Mesenchymal stem cell (in vitro differentiated cells and primary cell): ENCODE results near the gene YIPF2.
"Not testable (repeated sequence)": the region's sequence is repeated elsewhere in the genome, so short reads cannot be mapped to it uniquely, and the experiment has no call there.

Source experiments
- DNase-seq: peaks from one replicate; pipeline ENCODE4 v3.0.0-alpha.2; 2013
- H2AFZ ChIP-seq: one replicate; pipeline ENCODE4 v1.6.1; 2013; ENCODE audit warnings: low read depth, mild to moderate bottlenecking, control low read depth, inconsistent platforms, low read length, moderate library complexity
- H2AK5ac ChIP-seq: 2 replicates; pipeline ENCODE4 v1.6.1; 2013; ENCODE audit warnings: low read length, moderate library complexity, mild to moderate bottlenecking, inconsistent platforms; ENCODE audit not compliant: severe bottlenecking
- H2BK120ac ChIP-seq: one replicate; pipeline ENCODE4 v1.6.1; 2013; ENCODE audit warnings: low read depth, mild to moderate bottlenecking, inconsistent platforms, low read length, moderate library complexity
- H2BK12ac ChIP-seq, 2 experiments: one replicate each; pipeline ENCODE4 v1.6.1; 2013; ENCODE audit warnings: inconsistent platforms in 2 of 2, low read length in 2 of 2, mild to moderate bottlenecking in 2 of 2, moderate library complexity in 2 of 2, control low read depth in 1 of 2
- H2BK15ac ChIP-seq: one replicate; pipeline ENCODE4 v1.6.1; 2013; ENCODE audit warnings: mild to moderate bottlenecking, low read depth, inconsistent platforms; ENCODE audit not compliant: poor library complexity, severe bottlenecking
- H2BK5ac ChIP-seq: 2 replicates; pipeline ENCODE4 v1.6.1; 2013; ENCODE audit warnings: low read depth, mild to moderate bottlenecking, low read length, control low read depth, inconsistent platforms; ENCODE audit not compliant: poor library complexity, severe bottlenecking
- H3K14ac ChIP-seq, 2 experiments: one replicate each; pipeline ENCODE4 v1.6.1; 2013; ENCODE audit warnings: inconsistent platforms in 2 of 2, low read length in 2 of 2, control low read depth in 1 of 2, mild to moderate bottlenecking in 1 of 2, moderate library complexity in 1 of 2
- H3K18ac ChIP-seq, 2 experiments: one replicate each; pipeline ENCODE4 v1.6.1; 2013; ENCODE audit warnings: inconsistent platforms in 2 of 2, low read length in 2 of 2, control low read depth in 1 of 2, low read depth in 1 of 2, mild to moderate bottlenecking in 1 of 2
- H3K23ac ChIP-seq, 2 experiments: one replicate each; pipeline ENCODE4 v1.6.1; 2013; ENCODE audit warnings: inconsistent platforms in 2 of 2, low read length in 2 of 2, mild to moderate bottlenecking in 2 of 2, moderate library complexity in 2 of 2, control low read depth in 1 of 2
- H3K27ac ChIP-seq: 2 replicates; pipeline ENCODE4 v1.5.1; 2013; ENCODE audit warnings: mild to moderate bottlenecking, moderate library complexity, low read length, control low read depth, inconsistent platforms; ENCODE audit not compliant: poor library complexity, severe bottlenecking
- H3K27me3 ChIP-seq, 2 experiments: 2 replicates each; pipeline versions ENCODE4 v1.6.1 to v1.7.0; 2013; ENCODE audit warnings: low read length in 2 of 2, mild to moderate bottlenecking in 2 of 2, moderate library complexity in 2 of 2, control low read depth in 1 of 2, inconsistent platforms in 1 of 2; ENCODE audit not compliant: control insufficient read depth in 1 of 2, insufficient read depth in 1 of 2
- H3K36me3 ChIP-seq, 2 experiments: 2 replicates each; pipeline versions ENCODE4 v1.6.1 to v1.7.0; 2013; ENCODE audit warnings: low read length in 2 of 2, control low read depth in 1 of 2, inconsistent platforms in 1 of 2, low read depth in 1 of 2, mild to moderate bottlenecking in 1 of 2; ENCODE audit not compliant: insufficient read depth in 2 of 2, control insufficient read depth in 1 of 2
- H3K4ac ChIP-seq, 2 experiments: one replicate each; pipeline ENCODE4 v1.6.1; 2013; ENCODE audit warnings: inconsistent platforms in 2 of 2, low read length in 2 of 2, mild to moderate bottlenecking in 2 of 2, moderate library complexity in 2 of 2, control low read depth in 1 of 2, low read depth in 1 of 2
- H3K4me1 ChIP-seq: 2 replicates; pipeline ENCODE4 v1.6.1; 2013; ENCODE audit warnings: low read depth, low read length, control low read depth; ENCODE audit not compliant: control insufficient read depth, insufficient read depth
- H3K4me2 ChIP-seq: 2 replicates; pipeline ENCODE4 v1.6.1; 2013; ENCODE audit warnings: low read length, mild to moderate bottlenecking, inconsistent platforms; ENCODE audit not compliant: poor library complexity, severe bottlenecking
- H3K4me3 ChIP-seq, 2 experiments: 2 replicates each; pipeline versions ENCODE4 v1.5.1 to v1.7.0; 2013; ENCODE audit warnings: low read length in 2 of 2, mild to moderate bottlenecking in 2 of 2, control low read depth in 1 of 2, low read depth in 1 of 2; ENCODE audit not compliant: insufficient read depth in 1 of 2
- H3K79me1 ChIP-seq: replicated peaks from 2 replicates; pipeline ENCODE4 v1.6.1; 2013; ENCODE audit warnings: mild to moderate bottlenecking, control low read depth, low read length, inconsistent platforms; ENCODE audit not compliant: poor library complexity, severe bottlenecking
- H3K9ac ChIP-seq: 2 replicates; pipeline ENCODE4 v1.7.0; 2013; ENCODE audit warnings: mild to moderate bottlenecking, low read length, moderate library complexity
- H3K9me3 ChIP-seq: 2 replicates; pipeline ENCODE4 v1.7.0; 2013; ENCODE audit warnings: mild to moderate bottlenecking, low read length; ENCODE audit not compliant: control insufficient read depth
- H4K8ac ChIP-seq: one replicate; pipeline ENCODE4 v1.6.1; 2013; ENCODE audit warnings: inconsistent platforms, mild to moderate bottlenecking, low read length, moderate library complexity
- H4K91ac ChIP-seq: one replicate; pipeline ENCODE4 v1.6.1; 2013; ENCODE audit warnings: mild to moderate bottlenecking, low read length, inconsistent platforms
- WGBS: methylation state at CpG from one replicate; pipeline ENCODE4 v1.1.7; 2013; ENCODE audit warnings: mixed read lengths; 5-methylcytosine and 5-hydroxymethylcytosine counted together

The YIPF2 gene

DNA sequence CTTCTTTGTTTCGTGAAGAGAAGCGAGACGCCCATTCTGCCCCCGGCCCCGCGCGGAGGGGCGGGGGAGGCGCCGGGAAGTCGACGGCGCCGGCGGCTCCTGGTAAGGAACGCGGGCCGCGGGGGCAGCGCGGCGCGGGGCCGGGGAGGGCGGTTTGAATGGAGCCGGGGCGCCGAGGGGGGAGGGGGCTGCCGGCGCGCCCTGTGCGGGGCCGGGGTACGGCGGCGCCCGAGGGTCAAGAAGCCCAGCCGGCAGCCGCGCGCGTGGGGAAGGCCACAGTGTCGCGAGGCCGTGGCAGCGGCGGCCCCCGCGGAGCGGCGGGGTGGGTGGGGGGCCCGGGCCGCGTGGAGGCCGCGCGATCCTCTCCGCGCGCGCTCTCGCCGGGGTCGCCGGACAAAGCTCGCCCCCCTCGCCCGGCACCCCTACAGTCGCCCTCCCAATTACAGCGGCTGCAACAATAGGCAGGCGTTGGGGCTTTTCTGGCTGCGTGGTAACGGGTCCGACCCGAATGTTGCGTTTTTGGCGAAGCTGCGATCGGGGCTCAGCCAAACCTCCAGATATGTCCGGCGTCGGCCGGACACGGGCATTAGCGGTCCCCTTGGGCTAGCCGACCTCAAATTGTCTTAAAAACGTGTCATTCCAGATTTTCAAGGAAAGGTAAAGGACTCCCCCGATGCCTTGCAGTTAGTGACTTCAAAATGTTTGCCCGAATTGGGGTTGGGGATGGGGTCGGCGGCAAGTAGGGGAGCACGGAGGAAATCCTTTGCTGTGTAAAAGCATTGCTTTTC, 32.8 kb upstream of the YIPF2 start:
- Histone ChIP-seq H3K4me3 (peak overlapping the region; percentile 91 to 99), H2BK12ac (no peak overlapping the region), H2BK15ac (peak overlapping the region; percentile 81), H3K9ac (peak overlapping the region; percentile 99), H3K14ac (peak overlapping the region; percentile 45 to 72), H3K23ac (no peak overlapping the region), H3K27ac (peak overlapping the region; percentile 65), H3K18ac (peak overlapping the region; percentile 88 to 90), H3K4ac (peak overlapping the region; percentile 86 to 90), H2BK5ac (no peak overlapping the region), H4K8ac (peak overlapping the region; percentile 81), H3K27me3 (no peaks in the 10 kb centered on the region), H2AK5ac (no peak overlapping the region), H2AFZ (peak overlapping the region; percentile 46), H3K79me1 (no peaks in the 10 kb centered on the region), H3K9me3 (no peaks in the 10 kb centered on the region), H3K36me3 (peaks cover 0 to 9% of the 10 kb centered on the region in 2 experiments), H3K4me1 (peaks cover 18% of the 10 kb centered on the region), H3K4me2 (peak overlapping the region; percentile 61), H4K91ac (peak overlapping the region; percentile 83), H2BK120ac (peak overlapping the region; percentile 88)
- peak; percentile 43 for DNase-seq
- WGBS, result under 1% methylated on average over 55 of the region's 92 CpGs

DNA sequence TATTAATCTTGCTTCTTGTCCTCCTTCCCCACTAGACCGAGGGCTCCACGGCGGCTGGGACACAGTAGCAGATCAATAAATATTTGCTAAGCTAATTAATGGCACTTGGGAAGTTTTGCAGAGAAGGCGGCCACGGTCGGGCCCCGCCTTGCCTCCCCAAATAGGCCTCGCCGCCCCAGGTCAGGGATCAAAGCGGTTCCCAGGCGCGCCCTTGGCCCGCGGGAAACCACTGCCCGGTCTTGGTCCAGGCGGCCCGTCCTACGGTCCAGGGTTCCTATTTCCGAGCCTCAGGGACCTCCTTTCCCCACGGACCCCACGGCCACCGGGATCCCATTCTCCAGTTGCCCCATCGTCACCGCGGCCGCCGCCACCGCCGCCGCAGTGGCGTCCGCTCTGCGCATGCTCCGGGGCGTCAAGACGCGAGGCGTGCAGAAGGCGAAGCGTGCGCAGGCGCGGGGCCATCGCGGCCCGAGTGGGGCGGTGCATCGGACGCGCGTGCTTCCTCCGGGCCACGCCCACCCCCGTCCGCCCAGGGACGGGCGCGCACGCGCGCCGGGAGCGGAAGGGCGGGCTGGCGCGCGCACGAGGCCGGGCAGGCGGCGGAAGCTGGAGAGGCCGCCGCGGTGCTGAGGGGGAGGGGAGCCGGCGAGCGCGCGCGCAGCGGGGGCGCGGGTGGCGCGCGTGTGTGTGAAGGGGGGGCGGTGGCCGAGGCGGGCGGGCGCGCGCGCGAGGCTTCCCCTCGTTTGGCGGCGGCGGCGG, 32.1 kb upstream of the YIPF2 start, which contains the start of gene SMARCA4:
TSS of gene SMARCA4 (plus strand) at position 717 of the 759 bp plus-strand sequence. CDS start 23,122 bp downstream, outside the sequence.
- WGBS, result under 1% methylated on average over 49 of the region's 100 CpGs
- H2AFZ ChIP-seq, result peak within 1 kb of the TSS; percentile 67
- peak within 1 kb of the TSS; percentile 90 to 93 for H3K4ac ChIP-seq
- no peaks in the 10 kb centered on the region for H3K9me3 ChIP-seq
- peaks cover 16% of the 10 kb centered on the region for H3K4me1 ChIP-seq
- peak within 1 kb of the TSS; percentile 45 to 85 for H3K14ac ChIP-seq
- peak within 1 kb of the TSS; percentile 99 for H3K9ac ChIP-seq
- peak within 1 kb of the TSS; percentile 48 for H2BK5ac ChIP-seq
- H2BK15ac ChIP-seq, result peak within 1 kb of the TSS; percentile 81
- peak within 1 kb of the TSS; percentile 88 for H2BK120ac ChIP-seq
- H3K36me3 ChIP-seq, result peaks cover 0 to 9% of the 10 kb centered on the region in 2 experiments
- peak within 1 kb of the TSS; percentile 53 for H2AK5ac ChIP-seq
- peak within 1 kb of the TSS; percentile 88 to 97 for H3K18ac ChIP-seq
- DNase-seq, result peak; percentile 94
- H3K23ac ChIP-seq, result no peak within 1 kb of the TSS
- peak within 1 kb of the TSS; percentile 65 for H3K27ac ChIP-seq
- peak within 1 kb of the TSS; percentile 93 for H4K91ac ChIP-seq
- H2BK12ac ChIP-seq, result no peak within 1 kb of the TSS
- H3K4me3 ChIP-seq, result peak within 1 kb of the TSS; percentile 91 to 99
- peak within 1 kb of the TSS; percentile 91 for H3K4me2 ChIP-seq
- peak within 1 kb of the TSS; percentile 89 for H4K8ac ChIP-seq
- no peaks in the 10 kb centered on the region for H3K79me1 ChIP-seq
- no peaks in the 10 kb centered on the region for H3K27me3 ChIP-seq

DNA sequence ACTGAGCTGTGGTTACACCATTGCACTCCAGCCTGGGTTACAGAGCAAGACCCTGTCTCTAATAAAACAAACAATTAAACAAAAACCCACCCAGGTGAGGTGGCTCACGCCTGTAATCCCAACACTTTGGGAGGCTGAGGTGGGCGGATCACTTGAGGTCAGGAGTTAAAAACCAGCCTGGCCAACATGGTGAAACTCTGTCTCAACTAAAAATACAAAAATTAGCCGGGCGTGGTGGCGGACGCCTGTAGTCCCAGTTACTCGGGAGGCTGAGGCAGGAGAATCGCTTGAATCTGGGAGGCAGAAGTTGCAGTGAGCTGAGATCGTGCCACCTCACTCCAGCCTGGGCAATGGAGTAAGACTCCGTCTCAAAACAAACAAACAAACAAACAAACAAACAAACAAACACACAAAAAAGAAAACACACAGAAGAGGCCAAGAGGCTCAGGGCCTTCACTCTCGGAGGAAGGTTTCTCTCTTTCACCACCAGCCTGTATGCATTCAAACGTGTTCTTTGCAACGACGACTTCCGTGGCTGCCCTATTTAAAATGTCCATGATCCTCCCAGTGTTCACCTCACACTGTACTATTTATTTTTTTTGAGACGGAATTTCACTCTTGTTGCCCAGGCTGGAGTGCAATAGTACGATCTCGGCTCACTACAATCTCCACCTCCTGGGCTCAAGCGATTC, 31.0 kb upstream of the YIPF2 start:
- not testable (repeated sequence) for DNase-seq

More for the DNA sequence above, 31.0 kb upstream of the YIPF2 start:
- not testable (repeated sequence) for H2BK120ac ChIP-seq, H3K36me3 ChIP-seq, H2AFZ ChIP-seq, H2BK5ac ChIP-seq, H3K18ac ChIP-seq, H4K8ac ChIP-seq, H2AK5ac ChIP-seq, H3K4me2 ChIP-seq, H4K91ac ChIP-seq, H2BK15ac ChIP-seq, H3K79me1 ChIP-seq, H2BK12ac ChIP-seq, H3K4ac ChIP-seq, H3K23ac ChIP-seq, H3K27me3 ChIP-seq, H3K9me3 ChIP-seq, H3K14ac ChIP-seq, H3K27ac ChIP-seq
- WGBS, result 97% methylated on average over 19 of the region's 19 CpGs
- Histone ChIP-seq H3K4me3 (peak overlapping the region in 1 of 2 experiments; percentile 88), H3K9ac (peak overlapping the region; percentile 95), H3K4me1 (peaks cover 11% of the 10 kb centered on the region)
